Heart right ventricle (tissue), 16 donors: Measurements from ENCODE around the gene SSMEM1. TPM values are rescaled to one million over a fixed set of nuclear protein-coding genes. Genes with fewer than 3 reads are reported as not detected.

Experiments
- ATAC-seq, 8 donors: fragments of 200-7000 bp; cut with Tn5 transposase; one replicate each; pipeline ENCODE4 v1.9.1; 2020; ENCODE audit warnings: mild to moderate bottlenecking in 8 of 8, moderate library complexity in 8 of 8, moderate number of reproducible peaks in 1 of 8
- DNase-seq, 2 donors: peaks; one replicate each; pipeline ENCODE4 v3.0.0-alpha.2; 2020
- H3K27ac ChIP-seq, 10 donors: fragments of 200-600 bp; sonication (generic) in 2 of 10; one replicate each; pipeline versions ENCODE4 v1.5.0 to v1.8.0; 2020 to 2022; ENCODE audit warnings: mild to moderate bottlenecking in 3 of 10
- H3K27me3 ChIP-seq, 7 donors: fragments of 200-600 bp; one replicate each; pipeline ENCODE4 v1.8.0; 2021 to 2022; ENCODE audit warnings: mild to moderate bottlenecking in 2 of 7
- H3K36me3 ChIP-seq, 9 donors: fragments of 200-600 bp; sonication (generic) in 1 of 9; one replicate each; pipeline versions ENCODE4 v1.5.0 to v1.8.0; 2020 to 2022; ENCODE audit warnings: mild to moderate bottlenecking in 2 of 9
- H3K4me1 ChIP-seq, 9 donors: fragments of 200-600 bp; sonication (generic) in 1 of 9; one replicate each; pipeline versions ENCODE4 v1.5.0 to v1.8.0; 2020 to 2022; ENCODE audit warnings: mild to moderate bottlenecking in 4 of 9
- H3K4me3 ChIP-seq, 10 donors: fragments of 200-600 bp; sonication (generic) in 2 of 10; one replicate each; pipeline versions ENCODE4 v1.5.0 to v1.8.0; 2020 to 2022; ENCODE audit warnings: mild to moderate bottlenecking in 7 of 10, moderate library complexity in 2 of 10
- H3K9me3 ChIP-seq, 11 donors: fragments of 200-600 bp in 10 of 11; sonication (generic) in 2 of 11; one replicate each; pipeline versions ENCODE4 v1.5.0 to v1.8.0; 2013 to 2022; ENCODE audit warnings: mild to moderate bottlenecking in 2 of 11, control low read depth in 1 of 11, moderate library complexity in 1 of 11
- CTCF ChIP-seq, 9 donors: fragments of 200-600 bp; sonication (generic) in 2 of 9; IDR thresholded peaks; one replicate each; pipeline versions ENCODE4 v1.5.0 to v1.8.0; 2021 to 2022; ENCODE audit warnings: antibody characterized with exemption in 9 of 9, mild to moderate bottlenecking in 5 of 9, moderate library complexity in 1 of 9
- WGBS, 2 donors: extraction: QIAGEN DNeasy Blood & Tissue Kit; methylation state at CpG; one replicate each; pipeline ENCODE4 v1.1.7; 2013; ENCODE audit warnings: inconsistent platforms in 1 of 2; 5-methylcytosine and 5-hydroxymethylcytosine counted together
- intact Hi-C, 10 donors: fragments of 100-400 bp; cut with DNase I; formaldehyde crosslinking; loops; one replicate each; pipeline versions ENCODE4 v1.11.1 to v1.14.2; 2022
- polyA plus RNA-seq, 2 donors: library from polyadenylated mRNA; stranded (reverse); fragments of 200-250 nt; gene quantifications; one replicate each; pipeline ENCODE4 v1.2.3, GENCODE V29; 2013
- total RNA-seq, 10 donors: library from RNA; stranded (reverse); fragmentation: NEBNext Ultra II Directional in 3 of 10; extraction: Animal tissue kit (Norgen Biotek cat#: 25700) in 3 of 10; gene quantifications; one replicate each; pipeline versions ENCODE4 v1.2.1 to v1.2.4, GENCODE V29; 2021 to 2023
- donor health status: Arrhythmogenic right ventricular cardiomyopathy.
- donor health status: ischemic (EF 13 %, LVEDD 7.1; RV severe dilation, severe dysfunction).
- donor health status: healthy with polysubstance abuse.
- donor health status: DM: no; HTN: yes; CAD: no.
- donor health status: DM: no; HTN: no; CAD: no.
- donor health status: ischemic (EF 25% LVEDD 6.9; RV normal size, moderate dysfunction).
- donor health status: ischemic (EF 25% LVEDD 5.7; RV mildly dilated, moderate dysfunction).
- donor health status: healthy.
- donor health status: DM: yes; HTN: yes; CAD: no.
- donor health status: Ischemic cardiomyopathy.
- donor health status: ischemic (EF 35%, LVEDD 5.7; RV mildly dilated, moderate dysfunction).
- donor health status: nonischemic (EF 11% LVEDD 7.7; RV severe dilation, severe dysfunction).
- donor health status: DM: yes; HTN: yes; CAD: no.
- donor health status: PGD.
- donor health status: ischemic (EF 29% LVEDD 5.4; RV normal size, mild dysfunction).
- donor health status: nonischemic (EF 23%, LVEDD 6.1; RV moderate dilation, normal function).

Gene SSMEM1
- total and polyA plus RNA-seq, 12 donors, result not detected

- no peak for DNase-seq
- 80% methylated on average over 7 of the region's 7 CpGs for WGBS, 2 donors
- ATAC-seq, result no peak
- peaks cover 0 to 72% (median 23%) of the 10 kb centered on the region in 9 donors for H3K36me3 ChIP-seq
- H3K27me3 ChIP-seq, result no peaks in the 10 kb centered on the region
- H3K9me3 ChIP-seq, result no peaks in the 10 kb centered on the region
- peaks cover 4 to 12% (median 6%) of the 10 kb centered on the region in 9 donors for H3K4me1 ChIP-seq
- intact Hi-C loops, result loop anchor here in 1 of 10 donors (10.0 kb wide), 1 partner anchor 127 kb away; the partner anchor contains the start of gene KLHDC10
- H3K4me3 ChIP-seq, result no peak overlapping the region
- no peak for TF ChIP-seq CTCF (IDR thresholded peaks at IDR 0.05)
- no peak overlapping the region for H3K27ac ChIP-seq
Observed at GRCh38 chr7:130201796-130202195, 5.9 kb upstream of the SSMEM1 start.

GRCh38 chr7:130205084-130205947 lies 2.3 kb upstream of the SSMEM1 start, which contains the start of gene TMEM209:
Gene TMEM209 (minus strand): TSS chr7:130205406. CDS start chr7:130205375, 31 bp downstream.
- intact Hi-C loops, result loop anchor here in 2 of 10 donors (5.0 to 10.0 kb wide), 2 partner anchors 131 to 462 kb away; partner anchors contain the start of genes COPG2 (in 1 of the 2) and KLHDC10 (in 1 of the 2)
- Histone ChIP-seq H3K4me1 (peaks cover 4 to 12% (median 6%) of the 10 kb centered on the region in 9 donors), H3K27me3 (no peaks in the 10 kb centered on the region), H3K36me3 (peaks cover 0 to 36% (median 15%) of the 10 kb centered on the region in 9 donors), H3K9me3 (no peaks in the 10 kb centered on the region), H3K27ac (peak within 1 kb of the TSS; percentile 18 to 94 (median 87)), H3K4me3 (peak within 1 kb of the TSS; percentile 58 to 75 (median 74))
- ATAC-seq (peak; percentile 98 to 100 (median 99)), DNase-seq (peak; percentile 95 to 96)
- WGBS, 2 donors, result 9 to 11% methylated on average over 44 of the region's 44 CpGs
- no peak for TF ChIP-seq CTCF (IDR thresholded peaks at IDR 0.05)

GRCh38 chr7:130207033-130207432 lies 627 bp upstream of the SSMEM1 start:
- TF ChIP-seq CTCF (IDR thresholded peaks at IDR 0.05), result no peak
- H3K4me1 ChIP-seq, result peaks cover 4 to 12% (median 6%) of the 10 kb centered on the region in 9 donors
- no peak overlapping the region for H3K4me3 ChIP-seq
- DNase-seq (no peak), ATAC-seq (no peak)
- no peaks in the 10 kb centered on the region for H3K27me3 ChIP-seq
- H3K9me3 ChIP-seq, result no peaks in the 10 kb centered on the region
- H3K36me3 ChIP-seq, result peaks cover 0 to 19% (median 4%) of the 10 kb centered on the region in 9 donors
- no peak overlapping the region for H3K27ac ChIP-seq
- WGBS, 2 donors, result 90% methylated on average over 5 of the region's 5 CpGs
- intact Hi-C loops, result loop anchor here in 2 of 10 donors (5.0 to 10.0 kb wide), 2 partner anchors 132 to 460 kb away; partner anchors contain the start of genes COPG2 (in 1 of the 2) and KLHDC10 (in 1 of the 2)

GRCh38 chr7:130208516-130208915 lies 856 bp downstream of the SSMEM1 start:
- WGBS, 2 donors, result 86 to 91% methylated on average over 2 of the region's 2 CpGs
- Histone ChIP-seq H3K36me3 (peaks cover 0 to 4% (median 0%) of the 10 kb centered on the region in 9 donors), H3K27me3 (peaks cover 0 to 4% (median 0%) of the 10 kb centered on the region in 7 donors), H3K4me3 (no peak overlapping the region), H3K27ac (no peak overlapping the region), H3K9me3 (no peaks in the 10 kb centered on the region), H3K4me1 (peaks cover 4 to 12% (median 6%) of the 10 kb centered on the region in 9 donors)
- TF ChIP-seq CTCF (IDR thresholded peaks at IDR 0.05), result no peak
- DNase-seq, result no peak
- ATAC-seq, result no peak
- intact Hi-C loops, result loop anchor here in 2 of 10 donors (5.0 to 10.0 kb wide), 2 partner anchors 134 to 459 kb away; partner anchors contain the start of genes COPG2 (in 1 of the 2) and KLHDC10 (in 1 of the 2)
